NCI-H1436 treated with DMSO at 0.1 percent for 48 hours (cell line): ENCODE measurements around the gene ELMOD2.
"Not testable (repeated sequence)": the region's sequence is repeated elsewhere in the genome, so short reads cannot be mapped to it uniquely, and the experiment has no call there.

ENCODE experiments used
- DNase-seq: peaks from one replicate; lab custom pipeline; 2025; lab: John Stamatoyannopoulos, UW

The ELMOD2 gene, protein sequence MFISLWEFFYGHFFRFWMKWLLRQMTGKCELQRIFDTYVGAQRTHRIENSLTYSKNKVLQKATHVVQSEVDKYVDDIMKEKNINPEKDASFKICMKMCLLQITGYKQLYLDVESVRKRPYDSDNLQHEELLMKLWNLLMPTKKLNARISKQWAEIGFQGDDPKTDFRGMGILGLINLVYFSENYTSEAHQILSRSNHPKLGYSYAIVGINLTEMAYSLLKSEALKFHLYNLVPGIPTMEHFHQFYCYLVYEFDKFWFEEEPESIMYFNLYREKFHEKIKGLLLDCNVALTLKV

DNA sequence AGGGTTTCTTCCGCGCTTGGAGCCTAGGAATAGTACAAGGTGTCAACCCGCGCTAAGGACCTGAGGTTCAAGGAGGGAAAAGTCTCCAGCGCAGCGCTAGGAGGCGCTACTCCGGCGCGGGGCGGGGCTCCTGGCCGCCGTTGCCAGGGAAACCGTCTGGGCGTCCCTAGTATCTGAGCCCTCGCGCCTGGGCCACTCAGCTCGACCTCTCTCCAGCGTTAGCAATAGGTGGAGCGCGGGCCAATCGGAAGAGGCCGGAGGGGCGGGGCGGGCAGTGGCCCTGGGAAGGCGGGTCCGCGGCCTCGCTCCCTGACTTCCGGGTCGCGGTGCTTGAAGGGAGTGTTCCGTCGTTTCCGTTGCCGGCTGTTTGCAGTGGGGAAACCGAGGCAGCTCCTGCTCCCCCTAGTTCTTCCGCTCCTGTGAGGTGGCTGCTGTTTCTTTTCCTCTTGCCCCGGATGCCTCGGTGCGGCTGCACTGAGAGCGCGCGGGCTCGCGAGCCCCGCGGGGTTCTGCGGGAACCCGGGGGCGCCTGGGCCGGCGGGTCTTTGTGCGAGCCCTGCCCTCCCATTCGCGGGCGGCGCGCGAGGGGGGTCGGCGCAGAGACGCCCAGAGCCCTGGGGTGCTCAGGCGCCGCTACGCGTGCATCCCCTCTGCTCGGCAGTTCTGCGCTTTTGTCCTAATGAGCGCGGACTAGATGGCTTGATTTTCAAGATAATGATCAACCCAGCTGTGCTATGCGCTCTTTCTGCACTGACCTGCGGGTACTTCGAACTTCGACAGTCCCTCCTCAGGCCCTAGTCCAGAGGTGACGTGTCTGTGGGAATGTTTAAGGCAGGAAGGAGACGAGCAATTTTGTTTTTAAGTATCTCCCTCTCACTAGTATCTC, at the start of gene ELMOD2:
Gene ELMOD2 (plus strand): TSS at position 312 of the 886 bp plus-strand sequence. CDS start 1,261 bp downstream, outside the sequence.
- peak; percentile 90 for DNase-seq

DNA sequence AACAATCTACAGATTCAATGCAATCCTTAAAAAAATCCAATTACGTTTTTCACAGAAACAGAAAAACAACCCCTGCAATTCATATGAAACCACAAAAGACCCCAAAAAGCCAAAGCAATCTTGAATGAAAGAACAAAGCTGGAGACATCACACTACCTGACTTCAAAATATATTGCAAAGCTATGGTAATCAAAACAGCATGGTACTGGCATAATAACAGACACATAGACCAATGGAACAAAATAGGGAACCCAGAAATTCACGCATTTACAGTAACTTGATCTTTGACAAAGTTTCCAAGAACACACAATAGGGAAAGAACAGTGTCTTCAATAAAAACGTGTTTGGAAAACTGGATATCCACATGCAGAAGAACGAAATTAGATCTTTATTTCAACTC, 40.5 kb upstream of the ELMOD2 start:
- DNase-seq: no peak

DNA sequence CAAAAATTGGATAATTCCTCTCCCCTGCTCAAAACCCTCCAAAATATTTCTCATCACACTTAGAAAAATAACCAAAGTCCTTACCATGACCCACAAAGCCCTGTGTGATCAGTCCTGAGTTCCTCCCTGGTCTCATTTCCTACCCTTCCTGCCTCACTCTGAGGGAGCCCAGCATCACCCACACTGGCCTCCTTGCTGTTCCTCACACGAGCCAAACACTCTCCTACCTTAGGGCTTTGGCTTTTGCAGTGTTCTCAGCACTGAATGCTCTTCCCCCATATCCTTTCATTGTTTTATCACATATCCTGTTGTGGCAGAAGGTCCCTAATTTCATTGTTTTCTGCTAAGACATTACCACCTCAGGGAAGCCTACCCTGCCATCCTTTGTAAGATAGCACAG, 38.0 kb upstream of the ELMOD2 start:
- no peak for DNase-seq

DNA sequence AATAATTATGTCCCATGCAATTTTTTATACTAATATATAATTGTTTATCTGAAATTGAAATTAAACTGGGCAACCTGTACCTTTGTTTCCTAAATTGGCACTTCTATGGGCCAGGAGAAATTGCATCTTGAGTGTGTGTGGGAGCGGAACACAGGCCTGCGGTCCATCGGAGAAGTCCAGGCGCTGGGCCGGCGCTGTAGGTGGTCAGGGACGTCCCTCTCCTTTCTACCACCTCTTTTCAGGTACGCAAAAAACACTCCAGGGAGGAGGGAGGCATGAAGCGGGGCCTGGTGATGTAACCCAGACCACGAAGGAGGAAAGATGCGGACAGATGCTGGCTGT, 26.6 kb upstream of the ELMOD2 start:
- DNase-seq: no peak

DNA sequence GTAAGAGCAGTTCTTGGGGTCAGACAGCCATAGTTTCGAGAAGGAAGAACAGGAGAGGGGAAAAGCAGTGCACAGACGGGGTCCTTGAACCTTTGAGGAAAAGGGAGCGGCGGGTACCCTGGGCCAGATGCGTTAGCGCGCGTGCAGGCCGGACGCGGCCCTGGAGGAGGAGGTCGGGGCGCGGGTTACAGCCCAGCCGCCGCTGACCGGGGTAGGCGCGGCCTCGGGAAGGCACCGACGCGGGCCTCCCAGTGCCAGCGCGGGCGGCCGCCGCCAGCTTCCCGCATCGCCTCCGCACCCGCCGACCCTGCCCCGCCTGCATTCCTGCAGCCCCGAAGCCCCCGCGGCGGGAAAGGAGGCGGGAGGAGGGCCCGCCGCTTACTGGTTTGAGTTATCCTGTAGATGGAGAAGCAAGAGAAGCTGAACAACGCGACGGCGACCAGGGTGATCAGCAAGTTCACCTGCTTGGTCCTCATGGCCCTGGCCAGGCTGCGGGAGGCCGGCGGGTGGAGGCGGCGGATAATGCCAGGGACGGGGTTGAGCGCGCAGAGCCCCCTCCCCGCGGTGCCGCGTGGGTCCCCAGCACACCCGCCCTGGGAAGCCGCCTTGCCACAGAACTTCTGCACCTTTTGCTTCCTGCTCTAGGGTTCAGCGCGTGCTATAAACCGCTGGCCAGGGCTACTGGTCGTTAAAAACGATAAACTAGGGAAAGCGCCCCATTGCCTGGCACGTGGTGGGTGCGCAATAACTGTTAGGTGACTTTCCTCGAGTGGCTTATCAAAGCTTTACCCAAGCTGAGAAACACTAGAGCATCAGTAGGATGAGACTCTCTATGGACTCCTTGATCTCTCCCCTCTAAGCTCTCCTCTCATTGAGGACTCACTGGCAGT, 26.0 kb upstream of the ELMOD2 start, which contains the start of gene MGAT4D:
Gene MGAT4D (minus strand): TSS at position 547 of the 890 bp plus-strand sequence. CDS start 71 bp downstream, at position 476.
- DNase-seq: no peak

DNA sequence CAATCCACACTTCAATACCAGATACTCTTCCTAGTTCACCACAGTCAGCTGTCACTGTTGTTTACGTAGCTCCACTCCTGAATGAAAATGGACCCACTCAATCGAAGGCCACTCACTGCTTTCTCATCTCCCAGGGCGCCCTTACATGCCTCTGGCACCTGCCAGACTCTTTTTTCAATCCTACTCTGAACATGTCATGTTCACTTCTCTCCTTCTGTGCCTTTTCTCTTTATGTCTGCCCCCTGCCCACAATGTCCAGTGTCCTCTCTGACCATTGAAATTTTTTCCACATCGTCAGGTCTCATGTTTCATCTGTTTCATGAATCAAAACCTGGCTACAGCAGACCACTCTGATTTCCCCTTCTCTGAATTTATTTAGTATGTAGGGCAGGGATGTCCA, 24.6 kb upstream of the ELMOD2 start:
- DNase-seq: no peak

DNA sequence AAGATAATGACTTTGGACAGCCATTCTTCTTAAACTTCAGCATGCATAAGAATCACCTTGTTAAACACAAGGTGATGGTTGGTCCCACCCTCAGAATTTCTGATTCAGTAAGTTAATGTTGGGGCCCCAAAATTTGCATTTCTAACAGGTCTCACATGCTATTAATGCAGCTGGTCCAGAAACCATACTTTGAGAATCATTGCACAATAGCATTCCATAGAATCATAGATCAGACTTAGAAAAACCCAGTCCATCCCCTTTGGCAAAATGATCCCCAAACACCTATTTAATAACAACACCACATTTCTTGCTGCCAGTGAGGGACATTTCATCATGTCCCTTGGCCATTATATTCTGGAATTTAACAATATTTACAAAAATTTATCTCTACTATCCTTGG, 19.7 kb upstream of the ELMOD2 start:
- DNase-seq: no peak

DNA sequence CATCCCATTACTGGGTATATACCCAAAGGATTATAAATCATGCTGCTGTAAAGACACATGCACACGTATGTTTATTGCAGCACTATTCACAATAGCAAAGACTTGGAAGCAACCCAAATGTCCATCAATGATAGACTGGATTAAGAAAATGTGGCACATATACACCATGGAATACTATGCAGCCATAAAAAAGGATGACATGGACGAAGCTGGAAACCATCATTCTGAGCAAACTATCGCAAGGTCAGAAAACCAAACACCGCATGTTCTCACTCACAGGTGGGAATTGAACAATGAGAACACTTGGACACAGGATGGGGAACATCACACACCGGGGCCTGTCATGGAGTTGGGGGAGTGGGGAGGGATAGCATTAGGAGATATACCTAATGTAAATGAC, 10.2 kb upstream of the ELMOD2 start:
- not testable (repeated sequence) for DNase-seq

DNA sequence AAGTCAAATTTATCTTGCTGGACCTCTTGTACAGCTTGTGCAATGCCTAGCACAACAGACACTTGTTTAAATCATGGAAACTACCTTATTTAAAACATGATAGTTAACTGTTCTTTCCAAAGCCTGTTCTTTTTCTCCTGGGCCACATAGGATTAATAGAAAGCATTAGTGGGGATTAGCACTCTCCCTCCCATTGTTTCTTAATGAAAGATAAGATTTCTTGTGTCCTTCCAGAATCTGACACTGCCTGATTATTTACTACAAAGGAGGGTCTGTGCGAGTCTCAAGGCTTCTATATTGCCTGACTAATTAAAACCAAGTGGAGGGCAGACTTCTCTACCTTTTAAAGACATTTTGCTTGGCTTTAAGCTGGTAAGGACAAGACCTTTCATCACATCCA, 8.5 kb upstream of the ELMOD2 start:
- no peak for DNase-seq

DNA sequence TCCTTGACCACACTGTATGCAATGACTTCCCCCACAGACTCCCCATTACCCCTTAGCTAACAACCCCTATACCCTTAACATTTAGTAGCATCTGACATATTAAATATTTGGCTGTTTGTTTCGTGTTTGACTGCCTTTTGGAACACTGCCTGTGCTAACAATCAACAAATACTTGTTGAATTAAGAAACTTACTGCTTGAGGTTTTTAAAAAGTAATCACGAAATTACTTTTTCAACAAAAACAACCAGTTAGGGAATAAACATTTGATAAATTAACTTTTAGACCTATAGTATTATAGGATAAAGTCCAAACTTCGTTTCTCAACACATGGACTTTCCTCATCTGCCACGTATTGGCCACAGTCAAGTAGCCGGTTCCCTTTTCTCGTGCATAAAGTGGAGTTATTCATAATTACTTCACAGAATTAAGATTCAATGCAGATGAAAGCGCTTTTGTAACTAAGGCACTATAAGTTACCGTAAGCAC, 555 bp upstream of the ELMOD2 start:
- no peak for DNase-seq

DNA sequence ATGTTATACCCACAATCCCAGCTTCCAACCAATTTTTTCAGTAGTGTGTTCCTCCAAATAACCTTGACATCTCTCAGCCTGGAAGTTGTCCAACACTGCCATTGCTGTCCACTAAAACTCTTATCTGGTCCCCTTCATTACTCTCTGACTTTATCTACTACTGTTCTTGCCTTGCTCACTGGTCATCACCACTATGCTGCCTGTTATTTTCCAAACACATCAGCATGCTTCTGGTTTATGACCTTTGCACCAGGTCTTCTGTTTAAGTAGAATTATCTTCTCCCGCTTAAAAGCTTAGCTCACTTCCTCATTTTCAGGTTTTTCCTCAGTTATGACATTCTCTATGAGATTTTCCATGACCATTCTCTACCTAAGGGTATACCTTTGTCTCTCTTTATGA, 5.5 kb downstream of the ELMOD2 start:
- DNase-seq: no peak

DNA sequence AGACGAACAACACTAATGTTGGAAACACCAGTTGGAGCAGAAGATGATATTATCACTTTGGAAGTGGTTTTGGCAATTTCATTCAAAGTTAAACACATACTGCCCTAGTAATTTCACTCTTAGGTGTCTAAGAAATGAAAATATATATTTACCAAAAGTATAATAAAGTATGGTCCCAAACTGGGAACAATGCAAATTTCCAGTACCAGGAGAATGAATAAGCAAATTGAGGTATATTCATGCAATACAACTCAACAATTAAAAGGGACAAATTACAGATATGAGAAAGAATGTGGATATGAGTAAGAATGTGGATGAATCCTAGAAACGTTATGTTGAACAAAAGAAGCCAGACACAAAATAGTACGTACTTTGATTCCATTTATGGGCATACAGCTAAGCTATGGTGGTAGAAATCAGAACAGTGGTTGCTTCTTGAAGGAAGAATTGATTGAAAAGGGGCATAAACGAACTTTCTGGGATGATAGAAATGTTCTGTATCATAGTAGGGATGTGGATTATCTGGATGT, 10.0 kb downstream of the ELMOD2 start:
- DNase-seq: no peak

DNA sequence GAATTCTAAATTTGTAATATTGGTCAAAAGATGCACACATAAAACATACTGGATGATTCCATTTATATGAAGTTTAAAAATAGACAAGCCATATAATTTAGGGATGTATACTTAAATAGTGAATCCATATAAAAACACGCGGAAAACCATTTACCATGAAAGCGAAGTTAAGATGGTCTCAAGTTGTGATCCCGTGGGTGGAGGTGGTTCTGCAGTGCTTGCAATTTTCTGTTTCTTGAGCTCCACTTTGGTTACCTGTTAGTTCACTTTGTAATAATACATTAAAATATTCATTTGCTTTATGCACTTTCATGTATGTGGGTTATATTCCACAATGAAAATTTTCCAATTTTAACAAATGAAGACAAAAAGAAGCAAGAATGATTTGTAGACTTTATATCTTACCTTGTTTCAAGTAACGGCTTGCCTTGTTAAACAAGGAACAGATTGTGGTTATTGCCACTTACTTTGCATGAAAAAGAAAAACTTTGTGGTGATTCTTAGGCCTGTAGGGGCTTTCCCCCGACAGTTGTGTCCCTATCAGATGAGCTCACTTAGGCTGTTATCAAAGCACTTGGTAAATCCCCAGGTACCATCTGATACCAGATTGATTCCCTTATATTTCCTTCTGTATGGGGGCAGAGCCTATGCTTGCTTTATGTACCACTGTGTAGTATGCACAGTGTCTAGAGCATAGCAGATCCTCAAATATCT, 32.6 kb downstream of the ELMOD2 start:
- DNase-seq: no peak

DNA sequence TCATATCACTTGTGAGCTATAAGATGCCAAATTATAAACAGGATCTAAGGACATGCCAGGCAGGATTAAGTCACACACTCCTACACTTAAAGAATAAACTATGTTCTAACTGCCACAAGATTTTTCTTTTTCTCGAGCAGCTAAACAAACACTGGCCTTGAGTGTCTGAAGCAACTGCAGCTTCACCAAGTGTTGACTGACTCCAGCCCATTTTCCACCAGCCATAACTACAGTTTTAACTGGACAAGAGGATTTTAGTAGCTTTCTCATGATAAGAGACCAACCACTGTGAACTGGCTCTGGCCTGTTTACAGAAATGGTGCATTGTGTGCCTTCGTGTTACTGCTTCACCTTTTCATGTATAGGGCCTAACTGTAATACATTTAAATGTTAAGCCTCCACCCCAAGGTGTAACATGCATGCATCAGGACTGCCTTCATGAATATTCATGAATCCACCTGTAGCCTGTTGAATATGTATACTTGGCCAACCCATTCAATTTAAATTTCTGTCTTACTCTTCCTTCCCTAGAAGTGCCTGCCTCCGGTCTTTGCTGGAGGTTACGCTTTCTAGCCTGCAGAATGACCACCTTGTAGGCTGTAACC, 34.0 kb downstream of the ELMOD2 start:
- DNase-seq: no peak

DNA sequence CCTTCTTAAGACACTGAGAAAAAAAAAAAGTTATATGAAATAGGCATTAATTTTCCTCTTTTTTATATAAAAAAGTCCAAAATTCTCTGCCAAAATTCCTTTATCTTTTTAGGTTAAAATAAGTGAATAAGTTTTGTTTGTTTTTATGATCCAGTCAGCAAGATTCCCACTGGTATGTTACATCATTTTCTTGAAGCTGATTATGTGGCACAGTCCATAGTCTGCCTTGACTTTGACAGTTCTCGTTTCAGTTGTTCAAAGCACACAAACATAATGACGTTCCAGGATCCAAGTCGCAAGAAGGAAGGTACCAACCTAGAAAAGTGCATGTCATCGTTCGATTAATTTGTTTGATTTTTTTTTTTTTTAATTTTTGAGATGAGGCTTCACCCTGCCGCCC, 35.7 kb downstream of the ELMOD2 start:
- DNase-seq: no peak

DNA sequence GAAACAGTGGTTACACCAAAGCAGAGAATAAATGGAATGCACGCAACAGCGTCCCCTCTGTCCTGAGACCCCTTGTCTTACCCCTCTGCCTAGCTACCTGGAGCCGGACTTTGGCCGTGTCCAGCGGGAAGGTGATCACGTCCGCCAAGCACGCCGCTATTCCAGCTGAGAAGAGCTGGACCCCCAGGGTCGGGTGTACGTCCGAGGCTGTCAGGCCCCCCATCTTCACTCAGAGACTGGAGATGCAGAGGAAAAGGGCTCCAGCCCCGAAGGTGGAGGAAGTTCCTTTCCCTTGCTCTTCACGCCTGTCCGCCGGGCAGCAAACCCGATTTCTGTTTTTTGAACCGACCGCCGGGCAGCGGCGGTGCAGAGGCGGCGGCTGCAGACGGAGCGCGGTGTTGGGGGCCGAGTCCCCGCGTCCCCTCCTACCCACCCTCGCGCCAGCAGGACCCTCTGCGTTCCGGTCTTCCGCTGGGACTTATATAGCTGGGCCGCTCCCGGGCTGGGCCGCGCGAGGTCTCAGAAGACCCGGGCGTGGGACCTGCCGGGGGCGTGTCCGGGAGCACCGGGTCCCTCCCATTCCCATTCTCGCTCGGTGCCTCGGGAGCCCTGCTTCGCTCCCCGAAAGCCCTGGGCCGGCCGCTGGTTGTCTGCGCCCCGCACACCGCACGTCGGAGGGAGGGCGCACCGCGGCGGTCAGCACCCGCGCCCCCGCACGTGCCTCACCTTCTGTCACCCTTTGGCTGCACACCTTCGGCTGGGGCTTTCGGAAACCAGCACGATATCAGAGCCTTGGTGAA, 44.7 kb downstream of the ELMOD2 start, which contains the start of gene UCP1:
Gene UCP1 (minus strand): TSS at position 455 of the 800 bp plus-strand sequence. CDS start 232 bp downstream, at position 223.
- DNase-seq: no peak

DNA sequence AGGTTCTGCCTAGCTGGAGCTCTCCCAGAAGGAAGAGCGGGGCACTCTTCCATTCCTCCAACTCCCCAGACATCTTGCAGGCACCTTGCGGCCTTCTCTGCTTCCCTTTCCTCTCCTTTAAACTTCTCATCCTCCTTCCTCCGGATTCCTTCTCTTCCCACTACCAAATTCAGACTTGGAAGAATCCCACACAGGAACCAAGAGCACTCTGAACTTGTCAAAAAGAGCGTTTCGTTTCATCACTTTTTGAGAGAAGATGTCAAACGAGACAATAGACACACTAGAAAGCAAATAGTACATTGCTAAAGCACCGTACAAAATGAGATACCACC, 45.3 kb downstream of the ELMOD2 start:
- no peak for DNase-seq

DNA sequence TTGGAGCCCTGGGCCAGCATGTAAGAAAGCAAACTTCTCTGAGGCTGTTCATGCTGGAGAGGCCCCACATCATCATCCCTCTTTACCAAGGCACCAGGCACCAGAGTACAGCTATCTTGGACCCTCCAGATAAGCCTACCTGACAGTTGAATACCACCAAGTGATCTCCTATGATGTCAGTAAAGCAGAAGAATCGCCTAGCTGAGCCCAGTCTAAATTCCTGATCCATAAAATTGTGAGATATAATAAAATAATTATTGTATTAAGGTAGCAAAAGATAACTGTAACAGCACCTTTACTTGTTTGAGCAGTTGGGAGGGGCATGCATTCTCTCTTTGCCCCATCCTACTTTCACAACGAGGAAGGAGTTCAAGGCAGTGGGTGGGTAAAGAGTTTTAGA, 47.7 kb downstream of the ELMOD2 start:
- no peak for DNase-seq

DNA sequence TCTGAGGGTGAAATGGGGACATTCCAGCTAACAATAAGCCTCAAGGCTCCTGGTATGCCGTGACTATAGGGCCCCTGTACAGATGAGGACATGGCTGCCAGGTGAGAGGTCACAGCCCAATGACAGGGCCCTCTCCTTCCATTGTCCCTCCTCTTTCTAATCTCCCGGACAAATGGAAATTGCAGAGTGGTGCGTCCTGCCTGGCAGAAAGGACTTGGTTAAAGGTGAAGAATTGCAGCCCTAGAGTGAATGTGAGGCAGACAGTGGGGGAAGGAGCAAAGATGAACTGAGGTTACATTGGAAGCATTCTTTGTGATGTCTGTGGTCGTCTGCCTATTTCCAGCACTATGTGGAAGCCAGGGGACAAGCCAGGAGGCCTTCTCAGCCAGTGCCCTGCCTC, 51.5 kb downstream of the ELMOD2 start:
- no peak for DNase-seq

DNA sequence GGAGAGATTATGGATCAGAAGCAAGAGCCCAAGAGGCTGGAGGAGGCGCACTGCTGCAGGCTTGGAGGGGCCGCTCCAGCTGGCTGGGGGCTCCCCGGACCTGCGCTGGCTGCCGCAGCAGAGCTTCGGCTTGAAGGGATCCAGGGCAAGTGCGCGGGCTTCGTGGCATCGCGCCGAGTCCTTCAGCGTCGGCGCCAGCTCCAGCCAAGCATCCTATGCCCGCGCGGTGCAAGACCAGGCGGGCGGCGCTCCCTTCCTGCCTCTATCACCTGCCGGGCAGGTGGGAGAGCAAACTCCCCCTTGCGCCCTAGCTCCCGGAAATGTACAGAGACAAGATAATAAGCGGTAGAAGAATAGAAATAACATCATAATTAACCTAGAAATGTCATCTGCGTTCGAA, 55.3 kb downstream of the ELMOD2 start:
- no peak for DNase-seq
